COR-L47 (cell line): ENCODE data around the gene DNAH2.
A peak's percentile ranks its signal among the peaks of the same experiment; 100 is the strongest.

ENCODE experiments used
- DNase-seq: peaks from one replicate; lab custom pipeline; 2025; lab: John Stamatoyannopoulos, UW

The DNAH2 gene

GRCh38 chr17:7703584-7704479 is 13.7 kb upstream of the DNAH2 start:
- DNase-seq = peak; percentile 53

GRCh38 chr17:7704601-7705268 is 12.8 kb upstream of the DNAH2 start, which contains the start of gene EFNB3:
TSS of gene EFNB3 (plus strand) at chr17:7705202. CDS start at chr17:7705599, 397 bp downstream.
- DNase-seq = peak; percentile 25

DNA sequence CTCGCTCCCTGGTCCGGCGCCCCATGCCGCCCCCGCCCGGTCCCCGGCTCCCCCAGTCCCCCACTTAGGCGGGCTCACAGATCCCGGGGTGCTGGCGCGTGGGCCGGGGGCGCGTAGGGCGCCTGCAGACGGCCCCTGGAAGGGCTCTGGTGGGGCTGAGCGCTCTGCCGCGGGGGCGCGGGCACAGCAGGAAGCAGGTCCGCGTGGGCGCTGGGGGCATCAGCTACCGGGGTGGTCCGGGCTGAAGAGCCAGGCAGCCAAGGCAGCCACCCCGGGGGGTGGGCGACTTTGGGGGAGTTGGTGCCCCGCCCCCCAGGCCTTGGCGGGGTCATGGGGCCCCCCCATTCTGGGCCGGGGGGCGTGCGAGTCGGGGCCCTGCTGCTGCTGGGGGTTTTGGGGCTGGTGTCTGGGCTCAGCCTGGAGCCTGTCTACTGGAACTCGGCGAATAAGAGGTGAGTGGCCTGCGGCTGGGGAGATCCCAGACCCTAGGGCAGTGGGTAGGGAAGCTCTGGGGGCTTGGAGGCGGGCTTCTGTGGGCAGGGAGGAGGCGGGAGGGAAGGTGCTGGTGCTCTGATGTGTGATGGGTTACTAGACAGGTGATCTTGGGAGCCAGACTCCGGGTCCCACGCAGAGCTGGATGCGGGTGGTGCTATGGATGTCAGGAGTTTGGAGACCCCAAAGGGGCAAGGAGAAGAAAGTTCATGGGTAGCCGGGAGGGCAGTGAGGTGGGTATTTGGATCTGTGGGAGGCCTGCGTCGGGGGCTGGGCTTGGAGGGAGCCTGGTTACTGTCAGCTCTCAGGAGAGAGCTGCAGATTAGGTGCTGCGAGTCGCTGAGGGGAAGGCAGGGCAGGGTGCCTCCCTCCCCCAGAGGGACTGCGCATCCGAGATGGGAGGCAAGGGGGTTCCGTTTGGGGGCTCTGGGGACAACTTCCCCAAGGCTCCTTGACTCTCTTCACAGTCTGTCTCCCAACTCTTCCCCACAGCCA is 12.0 kb upstream of the DNAH2 start:
- DNase-seq = no peak

GRCh38 chr17:7706631-7707354 is 10.8 kb upstream of the DNAH2 start:
- no peak for DNase-seq

- peak; percentile 6 for DNase-seq
Measured at GRCh38 chr17:7707446-7707845, 10.1 kb upstream of the DNAH2 start.

- no peak for DNase-seq
Measured at GRCh38 chr17:7707858-7708750, 9.4 kb upstream of the DNAH2 start.

GRCh38 chr17:7709031-7709430 is 8.5 kb upstream of the DNAH2 start:
- DNase-seq = no peak

DNA sequence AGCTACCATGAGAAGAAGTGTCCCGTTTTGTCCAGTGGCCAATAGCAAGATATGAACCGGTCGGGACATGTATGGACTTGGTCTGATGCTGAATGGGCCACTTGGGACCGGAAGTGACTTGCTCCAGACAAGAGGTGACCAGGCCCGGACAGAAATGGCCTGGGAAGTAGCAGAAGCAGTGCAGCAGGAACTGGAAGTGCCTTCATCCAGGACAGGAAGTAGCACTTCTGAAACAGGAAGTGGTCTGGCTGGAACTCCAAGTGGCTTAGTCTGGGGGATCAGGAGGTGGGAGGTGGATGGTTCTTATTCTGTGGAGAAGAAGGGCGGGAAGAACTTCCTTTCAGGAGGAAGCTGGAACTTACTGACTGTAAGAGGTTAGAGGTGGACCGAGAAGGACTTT is 7.2 kb upstream of the DNAH2 start:
- no peak for DNase-seq

- DNase-seq = no peak
Measured at GRCh38 chr17:7711051-7711755, 6.3 kb upstream of the DNAH2 start.

DNA sequence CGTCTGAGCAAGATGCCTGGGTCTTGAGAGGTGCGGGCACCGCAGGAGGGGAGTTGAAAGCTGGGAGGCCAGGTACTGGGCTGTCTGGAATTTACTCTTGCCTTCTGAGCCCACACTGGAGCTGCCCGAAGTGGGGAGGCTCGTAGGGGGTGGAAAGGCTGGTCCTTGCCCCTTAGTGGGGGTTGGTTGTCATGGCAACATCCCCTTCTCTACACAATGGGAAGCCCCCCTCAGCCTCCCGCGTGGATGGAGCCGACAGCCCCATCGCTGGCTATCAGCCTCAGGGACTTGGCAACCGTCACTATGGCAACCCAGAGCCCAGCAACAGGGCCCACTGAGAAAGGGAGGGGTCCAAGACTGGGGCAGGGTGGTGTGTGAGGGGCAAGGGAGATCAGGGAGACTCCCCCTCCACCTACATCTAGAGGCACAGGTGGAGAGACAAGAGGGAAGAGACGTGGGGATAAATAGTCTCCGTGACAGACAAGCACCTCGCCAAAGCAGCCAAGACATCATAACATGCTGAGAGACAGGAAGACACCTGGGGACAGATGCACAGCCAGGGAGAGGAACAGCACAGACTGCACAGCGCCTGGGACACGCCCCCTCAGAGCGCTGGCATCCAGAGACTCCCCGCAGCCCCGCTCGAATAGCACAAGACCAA is 5.3 kb upstream of the DNAH2 start:
- DNase-seq = peak; percentile 41

DNA sequence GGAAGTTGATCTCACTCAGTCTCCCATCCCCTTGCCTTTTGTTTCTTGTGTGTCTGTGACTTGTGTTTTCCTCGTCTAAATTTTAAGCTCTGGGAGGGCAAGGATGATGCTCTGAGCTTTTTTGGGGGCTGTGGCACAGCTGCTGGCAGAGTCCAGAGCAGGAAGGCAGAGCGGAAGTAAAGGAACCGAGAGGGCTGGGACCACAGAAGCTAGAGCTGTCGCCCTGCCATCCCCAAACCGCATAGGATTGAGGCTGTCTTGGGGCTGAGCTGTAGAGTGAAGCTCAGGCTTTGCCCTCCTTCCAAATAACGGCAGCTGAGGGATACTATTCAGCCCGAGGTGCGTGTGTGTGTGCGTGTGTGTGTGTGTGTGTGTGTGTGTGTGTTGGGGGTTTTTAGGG is 3.8 kb upstream of the DNAH2 start:
- no peak for DNase-seq

GRCh38 chr17:7714721-7715594 is 2.6 kb upstream of the DNAH2 start:
- no peak for DNase-seq

DNA sequence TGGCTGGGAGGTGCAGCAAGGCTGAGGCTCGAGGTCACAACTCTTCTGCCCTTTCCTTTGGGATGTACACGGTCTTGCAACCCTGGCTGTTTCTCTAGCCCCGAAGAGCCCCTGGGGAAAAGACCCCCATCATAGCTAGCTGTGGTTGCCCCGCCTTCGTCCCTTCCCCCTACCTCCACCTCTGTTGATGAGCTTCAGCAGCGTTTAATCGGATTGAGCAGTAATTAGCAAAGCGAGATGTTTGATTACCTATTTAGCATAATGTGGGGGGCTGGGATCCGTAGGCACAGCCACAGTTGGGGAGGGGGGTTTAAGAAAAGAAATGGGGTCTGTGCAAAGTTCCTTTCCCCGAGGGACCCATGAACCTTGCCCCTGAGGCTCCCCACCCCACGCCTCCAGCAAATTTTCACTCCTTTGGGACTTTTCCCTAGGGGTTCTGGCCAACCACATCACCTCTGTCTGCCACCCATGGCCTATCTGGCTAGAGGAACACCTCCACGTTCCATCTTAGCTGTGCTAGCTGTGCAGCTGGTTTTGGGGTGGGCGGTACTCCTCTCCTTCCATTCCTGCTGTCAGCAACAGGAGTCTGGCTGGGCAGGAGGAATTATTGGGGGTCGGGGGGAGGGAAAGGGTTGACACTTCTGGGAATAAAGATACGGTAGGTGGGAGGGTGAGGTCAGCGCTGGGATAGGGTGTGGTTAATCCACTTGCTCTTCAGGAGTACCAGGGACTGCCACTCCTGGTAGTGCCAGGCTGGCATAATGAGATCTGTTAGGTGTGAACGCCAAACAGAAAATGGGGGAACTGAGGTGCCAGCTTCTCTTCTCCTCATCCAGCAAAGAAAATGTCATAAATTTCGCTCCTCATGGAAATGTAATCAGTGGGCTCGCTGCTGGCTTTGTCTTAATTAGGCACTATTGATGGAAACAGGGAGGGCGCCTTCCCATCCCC is 1.3 kb upstream of the DNAH2 start:
- no peak for DNase-seq

- no peak for DNase-seq
Measured at GRCh38 chr17:7717756-7718350, 309 bp downstream of the DNAH2 start.

DNA sequence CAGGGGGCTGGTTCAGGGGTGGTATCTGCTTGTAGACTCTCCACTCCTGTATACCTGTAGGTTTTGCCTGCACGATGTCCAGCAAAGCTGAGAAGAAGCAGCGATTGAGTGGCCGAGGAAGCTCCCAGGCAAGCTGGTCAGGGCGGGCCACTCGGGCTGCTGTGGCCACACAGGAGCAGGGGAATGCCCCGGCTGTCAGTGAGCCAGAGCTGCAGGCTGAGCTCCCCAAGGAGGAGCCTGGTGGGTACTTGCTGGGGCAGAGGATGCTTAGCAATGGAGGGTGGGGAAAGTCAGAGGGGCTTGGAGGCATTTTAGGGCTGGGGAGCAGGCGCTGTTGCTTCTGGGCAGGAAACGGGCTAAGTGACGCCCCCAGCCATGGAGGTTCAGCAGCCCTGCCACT is 2.1 kb downstream of the DNAH2 start:
- DNase-seq = no peak

DNA sequence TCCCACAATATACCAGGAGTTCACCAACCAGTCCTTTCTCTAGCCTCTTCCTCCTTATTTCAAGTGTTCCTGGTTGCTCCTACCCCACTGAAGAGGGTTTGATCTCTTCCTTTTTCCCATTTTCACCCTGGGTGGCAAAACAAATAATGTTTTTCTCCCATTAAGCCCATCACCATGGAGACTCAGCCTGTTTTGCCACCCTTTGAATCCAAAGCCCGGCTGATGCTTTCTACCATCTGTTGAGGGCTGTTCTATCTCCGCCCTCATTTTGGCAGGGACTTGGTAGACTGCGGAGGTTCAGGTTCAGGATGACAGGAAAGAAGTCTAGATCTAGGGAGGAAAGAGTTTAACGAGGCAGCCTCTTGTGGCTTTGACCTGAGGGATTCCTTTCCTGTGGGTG is 2.6 kb downstream of the DNAH2 start:
- DNase-seq = no peak

- no peak for DNase-seq
Measured at GRCh38 chr17:7721612-7722011, 4.1 kb downstream of the DNAH2 start.
